Measurements from ENCODE around the gene AWAT2.
"Not testable (repeated sequence)": the region's sequence is repeated elsewhere in the genome, so short reads cannot be mapped to it uniquely, and the experiment has no call there.

AWAT2 gene

DNA sequence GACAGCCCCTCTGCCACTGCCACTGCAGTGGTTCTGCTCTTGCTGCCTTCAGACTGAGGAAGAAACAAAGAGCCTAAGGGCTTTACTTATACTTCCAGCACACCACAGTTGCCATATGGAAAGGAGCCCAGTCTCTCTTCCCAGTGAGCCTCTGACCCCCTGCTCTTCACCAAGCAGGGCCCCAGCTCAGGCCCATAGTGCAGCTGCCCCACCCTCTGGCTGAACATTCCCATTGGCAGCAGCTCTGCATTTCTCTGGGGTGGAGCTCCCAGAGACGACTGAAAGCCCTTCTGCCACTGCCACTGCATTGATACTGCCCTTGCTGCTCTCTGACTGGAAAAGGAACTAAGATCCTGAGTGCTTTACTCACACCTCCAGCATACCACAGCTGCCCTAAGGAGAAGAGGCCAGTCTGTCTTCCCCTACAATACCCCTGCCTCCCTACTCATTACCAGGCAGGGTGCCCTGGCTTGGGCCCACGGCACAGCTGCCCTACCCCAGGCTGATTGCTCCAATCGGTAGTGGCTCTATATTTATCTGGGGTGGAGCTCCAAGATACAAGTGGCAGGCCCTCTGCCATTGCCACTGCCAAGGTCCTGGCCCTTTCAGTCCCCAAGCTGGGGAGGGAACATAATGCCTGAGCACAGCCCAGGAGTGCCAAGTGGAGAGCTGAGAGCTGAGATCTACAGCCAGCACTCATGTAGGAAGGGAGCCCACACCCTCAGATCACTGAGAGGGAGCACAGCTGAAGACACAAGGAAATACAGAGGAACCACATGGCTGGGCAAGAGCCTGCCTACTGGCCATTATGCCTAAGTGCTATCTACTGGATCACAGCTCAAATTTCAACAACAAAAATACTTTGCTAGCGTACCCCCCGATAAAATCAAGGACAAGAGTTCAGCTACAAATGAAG, 36.0 kb downstream of the AWAT2 start:
- Histone ChIP-seq H3K27ac (ENCODE audit: low read length) (no peak overlapping the region), H3K9ac (ENCODE audit: low read depth, low read length) (no peak overlapping the region), H3K36me3 (ENCODE audit: insufficient read depth, low read depth, low read length) (no peaks in the 10 kb centered on the region), H3K4me1 (ENCODE audit: insufficient read depth, low read length) (no peaks in the 10 kb centered on the region), H3K9me3 (ENCODE audit: insufficient read depth, low read depth, low read length) (no peaks in the 10 kb centered on the region), H3K4me3 (ENCODE audit: low read length) (no peak overlapping the region), H3K27me3 (ENCODE audit: insufficient read depth, low read length) (no peaks in the 10 kb centered on the region)

DNA sequence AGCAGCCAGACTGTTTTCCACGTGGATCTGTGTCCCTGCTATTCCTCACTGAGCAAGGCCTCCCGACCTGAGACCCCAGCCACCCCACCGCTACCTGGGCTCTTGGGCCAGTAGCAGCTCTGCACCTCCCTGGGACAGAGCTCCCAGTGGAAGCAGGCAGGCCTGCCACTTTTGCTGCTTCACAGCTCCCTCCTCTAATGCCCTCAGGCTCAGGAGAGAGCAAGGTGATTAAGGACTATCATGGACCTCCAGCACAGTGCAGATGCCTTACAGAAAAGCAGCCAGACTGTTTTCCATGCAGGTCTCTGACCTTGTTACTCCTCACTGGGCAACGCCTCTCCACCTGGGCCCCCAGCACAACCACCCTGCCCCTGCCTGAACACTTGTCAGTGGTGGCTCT, 37.0 kb downstream of the AWAT2 start:
- Histone ChIP-seq H3K9ac (ENCODE audit: low read depth, low read length) (no peak overlapping the region), H3K27me3 (ENCODE audit: insufficient read depth, low read length) (no peaks in the 10 kb centered on the region), H3K4me3 (ENCODE audit: low read length) (no peak overlapping the region), H3K4me1 (ENCODE audit: insufficient read depth, low read length) (no peaks in the 10 kb centered on the region), H3K27ac (ENCODE audit: low read length) (no peak overlapping the region), H3K9me3 (ENCODE audit: insufficient read depth, low read depth, low read length) (no peaks in the 10 kb centered on the region), H3K36me3 (ENCODE audit: insufficient read depth, low read depth, low read length) (no peaks in the 10 kb centered on the region)

DNA sequence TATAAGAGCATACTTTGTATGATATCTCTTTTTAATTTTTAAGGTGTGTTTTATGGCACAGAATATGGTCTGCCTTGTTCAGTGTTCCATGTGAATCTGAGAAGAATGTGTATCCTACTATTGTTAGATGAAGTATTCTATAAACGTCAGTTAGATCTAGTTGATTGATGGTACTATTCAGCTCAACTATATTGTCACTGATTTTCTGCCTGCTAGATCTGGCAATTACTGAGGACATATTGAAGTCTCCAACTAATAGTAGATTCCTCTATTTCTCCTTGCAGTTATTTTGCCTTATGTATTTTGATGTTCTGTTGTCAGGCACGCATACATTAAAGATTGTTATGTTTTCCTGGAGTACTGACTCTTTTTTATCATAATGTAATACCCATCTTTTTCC, 39.8 kb downstream of the AWAT2 start:
- Histone ChIP-seq H3K9ac (ENCODE audit: low read depth, low read length) (no peak overlapping the region), H3K36me3 (ENCODE audit: insufficient read depth, low read depth, low read length) (no peaks in the 10 kb centered on the region), H3K4me3 (ENCODE audit: low read length) (no peak overlapping the region), H3K4me1 (ENCODE audit: insufficient read depth, low read length) (no peaks in the 10 kb centered on the region; the same call in 1 of the 2 replicates), H3K27ac (ENCODE audit: low read length) (no peak overlapping the region), H3K27me3 (ENCODE audit: insufficient read depth, low read length) (no peaks in the 10 kb centered on the region), H3K9me3 (ENCODE audit: insufficient read depth, low read depth, low read length) (no peaks in the 10 kb centered on the region)

DNA sequence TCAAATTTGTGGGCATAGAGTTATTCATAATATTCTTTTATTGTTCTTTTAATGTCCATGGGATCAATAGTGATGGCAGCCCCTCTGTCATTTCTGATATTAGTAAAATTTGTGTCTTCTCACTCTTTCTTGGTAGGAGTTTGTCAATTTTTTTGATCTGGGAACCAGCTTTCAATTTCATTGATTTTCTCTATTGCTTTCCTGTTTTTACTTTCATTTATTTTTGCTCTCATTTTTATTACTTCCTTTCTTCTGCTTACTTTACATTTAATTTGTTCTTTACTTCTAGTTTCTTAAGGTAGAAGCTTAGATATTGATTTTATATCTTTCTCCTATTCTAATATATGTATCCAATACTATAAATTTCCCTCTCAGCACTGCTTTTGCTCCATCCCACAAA, 40.7 kb downstream of the AWAT2 start:
- Histone ChIP-seq H3K4me1 (ENCODE audit: insufficient read depth, low read length) (no peaks in the 10 kb centered on the region; the same call in 1 of the 2 replicates), H3K4me3 (ENCODE audit: low read length) (no peak overlapping the region), H3K9me3 (ENCODE audit: insufficient read depth, low read depth, low read length) (no peaks in the 10 kb centered on the region), H3K36me3 (ENCODE audit: insufficient read depth, low read depth, low read length) (no peaks in the 10 kb centered on the region), H3K27ac (ENCODE audit: low read length) (no peak overlapping the region), H3K27me3 (ENCODE audit: insufficient read depth, low read length) (no peaks in the 10 kb centered on the region), H3K9ac (ENCODE audit: low read depth, low read length) (no peak overlapping the region)

GRCh38 chrX:70007946-70008345, 41.8 kb downstream of the AWAT2 start:
- H3K9ac ChIP-seq (ENCODE audit: low read depth, low read length), result no peak overlapping the region
- H3K9me3 ChIP-seq (ENCODE audit: insufficient read depth, low read depth, low read length), result no peaks in the 10 kb centered on the region
- H3K27me3 ChIP-seq (ENCODE audit: insufficient read depth, low read length), result no peaks in the 10 kb centered on the region
- no peak overlapping the region for H3K4me3 ChIP-seq (ENCODE audit: low read length)
- no peaks in the 10 kb centered on the region for H3K36me3 ChIP-seq (ENCODE audit: insufficient read depth, low read depth, low read length)
- no peak overlapping the region for H3K27ac ChIP-seq (ENCODE audit: low read length)
- no peaks in the 10 kb centered on the region; the same call in 1 of the 2 replicates for H3K4me1 ChIP-seq (ENCODE audit: insufficient read depth, low read length)

- no peak overlapping the region for H3K4me3 ChIP-seq (ENCODE audit: low read length)
- no peaks in the 10 kb centered on the region for H3K4me1 ChIP-seq (ENCODE audit: insufficient read depth, low read length)
- H3K9me3 ChIP-seq (ENCODE audit: insufficient read depth, low read depth, low read length), result no peaks in the 10 kb centered on the region
- H3K27ac ChIP-seq (ENCODE audit: low read length), result no peak overlapping the region
- H3K27me3 ChIP-seq (ENCODE audit: insufficient read depth, low read length), result no peaks in the 10 kb centered on the region
- H3K9ac ChIP-seq (ENCODE audit: low read depth, low read length), result no peak overlapping the region
- H3K36me3 ChIP-seq (ENCODE audit: insufficient read depth, low read depth, low read length), result no peaks in the 10 kb centered on the region
Observed at GRCh38 chrX:70001708-70002341, 47.9 kb downstream of the AWAT2 start.

GRCh38 chrX:70001269-70001668, 48.5 kb downstream of the AWAT2 start:
- Histone ChIP-seq H3K27me3 (ENCODE audit: insufficient read depth, low read length) (no peaks in the 10 kb centered on the region), H3K9me3 (ENCODE audit: insufficient read depth, low read depth, low read length) (no peaks in the 10 kb centered on the region), H3K4me3 (ENCODE audit: low read length) (no peak overlapping the region), H3K36me3 (ENCODE audit: insufficient read depth, low read depth, low read length) (no peaks in the 10 kb centered on the region), H3K4me1 (ENCODE audit: insufficient read depth, low read length) (no peaks in the 10 kb centered on the region), H3K27ac (ENCODE audit: low read length) (no peak overlapping the region), H3K9ac (ENCODE audit: low read depth, low read length) (no peak overlapping the region)

GRCh38 chrX:69998299-69998698, 51.4 kb downstream of the AWAT2 start:
- H3K4me3 ChIP-seq (ENCODE audit: low read length); H3K9me3 ChIP-seq (ENCODE audit: insufficient read depth, low read depth, low read length); H3K4me1 ChIP-seq (ENCODE audit: insufficient read depth, low read length); H3K27ac ChIP-seq (ENCODE audit: low read length); H3K9ac ChIP-seq (ENCODE audit: low read depth, low read length); H3K27me3 ChIP-seq (ENCODE audit: insufficient read depth, low read length); H3K36me3 ChIP-seq (ENCODE audit: insufficient read depth, low read depth, low read length): not testable (repeated sequence)

DNA sequence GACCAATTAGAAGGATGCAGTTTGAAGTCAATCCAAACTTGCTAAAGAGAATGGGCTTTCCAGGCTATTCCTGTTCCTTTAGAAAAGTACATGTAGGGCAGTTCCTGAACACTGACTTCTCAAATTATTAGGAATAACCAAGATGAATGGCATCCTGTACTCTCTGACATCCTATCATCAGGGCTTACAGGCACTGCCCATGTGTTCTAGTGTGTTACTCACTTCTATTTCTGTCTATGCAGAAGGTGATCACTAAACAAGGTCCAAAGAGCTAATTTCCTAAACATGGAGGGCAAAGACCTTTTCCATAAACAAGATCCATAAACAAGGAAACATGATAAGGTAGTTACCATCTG, 53.6 kb downstream of the AWAT2 start:
- Histone ChIP-seq H3K27ac (ENCODE audit: low read length) (no peak overlapping the region), H3K9me3 (ENCODE audit: insufficient read depth, low read depth, low read length) (no peaks in the 10 kb centered on the region), H3K27me3 (ENCODE audit: insufficient read depth, low read length) (no peaks in the 10 kb centered on the region), H3K4me3 (ENCODE audit: low read length) (no peak overlapping the region), H3K4me1 (ENCODE audit: insufficient read depth, low read length) (no peaks in the 10 kb centered on the region), H3K36me3 (ENCODE audit: insufficient read depth, low read depth, low read length) (no peaks in the 10 kb centered on the region), H3K9ac (ENCODE audit: low read depth, low read length) (no peak overlapping the region)

DNA sequence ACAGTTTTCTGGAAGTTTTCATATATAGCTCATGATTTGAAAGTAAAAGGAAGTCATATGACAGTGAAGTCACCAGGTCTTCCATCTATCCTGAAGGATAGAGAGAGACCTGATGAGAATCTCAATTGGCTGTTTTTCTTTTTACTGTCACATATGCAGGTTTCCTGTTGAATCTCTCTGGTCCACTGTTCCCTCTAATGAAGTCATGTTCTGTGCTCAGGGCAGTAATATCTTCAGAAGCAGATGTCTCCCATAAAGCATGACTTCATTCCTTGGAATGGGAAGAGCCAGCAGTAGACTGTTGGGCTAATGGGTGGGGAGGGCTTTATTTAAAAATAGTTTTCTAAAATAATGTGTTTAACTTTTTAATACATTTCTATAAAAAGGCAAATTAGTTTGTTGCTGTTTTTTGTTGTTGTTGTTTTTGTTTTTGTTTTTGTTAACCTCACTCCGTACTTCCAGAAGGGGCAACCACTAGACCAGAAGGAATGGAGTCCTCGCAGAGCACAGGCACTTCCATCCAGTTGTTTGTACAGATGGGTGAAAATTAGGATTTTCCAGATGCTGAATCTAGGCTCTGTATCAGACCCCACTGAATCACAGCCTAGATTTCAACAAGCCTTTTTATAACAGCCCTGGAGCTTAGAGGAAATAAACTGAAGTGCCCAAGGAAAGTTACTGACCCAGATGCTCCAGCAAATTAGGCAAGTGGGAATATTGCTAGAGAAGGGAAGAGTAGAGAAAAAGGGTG, 54.2 kb downstream of the AWAT2 start:
- no peak overlapping the region for H3K27ac ChIP-seq (ENCODE audit: low read length)
- H3K9ac ChIP-seq (ENCODE audit: low read depth, low read length), result no peak overlapping the region
- no peaks in the 10 kb centered on the region for H3K27me3 ChIP-seq (ENCODE audit: insufficient read depth, low read length)
- H3K36me3 ChIP-seq (ENCODE audit: insufficient read depth, low read depth, low read length), result no peaks in the 10 kb centered on the region
- H3K4me3 ChIP-seq (ENCODE audit: low read length), result no peak overlapping the region
- H3K4me1 ChIP-seq (ENCODE audit: insufficient read depth, low read length), result no peaks in the 10 kb centered on the region
- H3K9me3 ChIP-seq (ENCODE audit: insufficient read depth, low read depth, low read length), result no peaks in the 10 kb centered on the region

GRCh38 chrX:69993494-69993893, 56.2 kb downstream of the AWAT2 start:
- H3K36me3 ChIP-seq (ENCODE audit: insufficient read depth, low read depth, low read length), result no peaks in the 10 kb centered on the region
- H3K27me3 ChIP-seq (ENCODE audit: insufficient read depth, low read length), result no peaks in the 10 kb centered on the region
- H3K27ac ChIP-seq (ENCODE audit: low read length), result no peak overlapping the region
- H3K9ac ChIP-seq (ENCODE audit: low read depth, low read length), result no peak overlapping the region
- no peak overlapping the region for H3K4me3 ChIP-seq (ENCODE audit: low read length)
- no peaks in the 10 kb centered on the region for H3K9me3 ChIP-seq (ENCODE audit: insufficient read depth, low read depth, low read length)
- H3K4me1 ChIP-seq (ENCODE audit: insufficient read depth, low read length), result no peaks in the 10 kb centered on the region
